ENCODE results near the gene SEC14L1.

Gene SEC14L1

GRCh38 chr17:77191244-77191643 is 50.5 kb downstream of the SEC14L1 start:
- TF ChIP-seq POLR2A (IDR thresholded peaks at IDR 0.05; ENCODE audit: low read depth, low read length), result no peak
- no peak for FAIRE-seq
- DNase-seq (ENCODE audit: insufficient read length, low spot score), result no peak

- DNase-seq (ENCODE audit: insufficient read length, low spot score) (no peak), FAIRE-seq (no peak)
- TF ChIP-seq POLR2A (IDR thresholded peaks at IDR 0.05; ENCODE audit: low read depth, low read length), result no peak
Measured at GRCh38 chr17:77193653-77194052, 52.9 kb downstream of the SEC14L1 start.

- FAIRE-seq (no peak), DNase-seq (ENCODE audit: insufficient read length, low spot score) (no peak)
- no peak for TF ChIP-seq POLR2A (IDR thresholded peaks at IDR 0.05; ENCODE audit: low read depth, low read length)
Measured at GRCh38 chr17:77194179-77194578, 53.4 kb downstream of the SEC14L1 start.

GRCh38 chr17:77196251-77196650 is 55.5 kb downstream of the SEC14L1 start:
- TF ChIP-seq POLR2A (IDR thresholded peaks at IDR 0.05; ENCODE audit: low read depth, low read length), result no peak
- DNase-seq (ENCODE audit: insufficient read length, low spot score), result no peak
- FAIRE-seq, result no peak

GRCh38 chr17:77197115-77197514 is 56.3 kb downstream of the SEC14L1 start:
- FAIRE-seq (no peak), DNase-seq (ENCODE audit: insufficient read length, low spot score) (no peak)
- no peak for TF ChIP-seq POLR2A (IDR thresholded peaks at IDR 0.05; ENCODE audit: low read depth, low read length)

GRCh38 chr17:77200711-77201110 is 59.9 kb downstream of the SEC14L1 start:
- TF ChIP-seq POLR2A (IDR thresholded peaks at IDR 0.05; ENCODE audit: low read depth, low read length), result no peak
- DNase-seq (ENCODE audit: insufficient read length, low spot score) (no peak), FAIRE-seq (no peak)

- FAIRE-seq, result no peak
Measured at GRCh38 chr17:77203436-77203835, 62.7 kb downstream of the SEC14L1 start.

GRCh38 chr17:77203846-77204245 is 63.1 kb downstream of the SEC14L1 start:
- no peak for DNase-seq (ENCODE audit: insufficient read length, low spot score)
- no peak for TF ChIP-seq POLR2A (IDR thresholded peaks at IDR 0.05; ENCODE audit: low read depth, low read length)
- FAIRE-seq, result no peak

More at GRCh38 chr17:77203436-77203835, 62.7 kb downstream of the SEC14L1 start:
- DNase-seq (ENCODE audit: insufficient read length, low spot score), result no peak
- no peak for TF ChIP-seq POLR2A (IDR thresholded peaks at IDR 0.05; ENCODE audit: low read depth, low read length)

GRCh38 chr17:77204536-77204935 is 63.8 kb downstream of the SEC14L1 start:
- TF ChIP-seq POLR2A (IDR thresholded peaks at IDR 0.05; ENCODE audit: low read depth, low read length), result no peak
- DNase-seq (ENCODE audit: insufficient read length, low spot score) (no peak), FAIRE-seq (no peak)

- DNase-seq (ENCODE audit: insufficient read length, low spot score), result no peak
- no peak for TF ChIP-seq POLR2A (IDR thresholded peaks at IDR 0.05; ENCODE audit: low read depth, low read length)
- FAIRE-seq, result no peak
Measured at GRCh38 chr17:77205396-77206125, 64.8 kb downstream of the SEC14L1 start.

- DNase-seq (ENCODE audit: insufficient read length, low spot score) (no peak), FAIRE-seq (no peak)
- no peak for TF ChIP-seq POLR2A (IDR thresholded peaks at IDR 0.05; ENCODE audit: low read depth, low read length)
Measured at GRCh38 chr17:77206158-77206956, 65.6 kb downstream of the SEC14L1 start.

GRCh38 chr17:77207689-77208216 is 67.0 kb downstream of the SEC14L1 start:
- DNase-seq (ENCODE audit: insufficient read length, low spot score) (no peak), FAIRE-seq (no peak)
- no peak for TF ChIP-seq POLR2A (IDR thresholded peaks at IDR 0.05; ENCODE audit: low read depth, low read length)

GRCh38 chr17:77208217-77208808 is 67.5 kb downstream of the SEC14L1 start:
- no peak for DNase-seq (ENCODE audit: insufficient read length, low spot score)
- no peak for TF ChIP-seq POLR2A (IDR thresholded peaks at IDR 0.05; ENCODE audit: low read depth, low read length)
- FAIRE-seq, result no peak

- DNase-seq (ENCODE audit: insufficient read length, low spot score) (no peak), FAIRE-seq (no peak)
- no peak for TF ChIP-seq POLR2A (IDR thresholded peaks at IDR 0.05; ENCODE audit: low read depth, low read length)
Measured at GRCh38 chr17:77208856-77209255, 68.1 kb downstream of the SEC14L1 start.

Data from H54 (cell line).